HG03064 (cell line): ENCODE results near the gene KERA.
"Not testable (repeated sequence)": the region's sequence is repeated elsewhere in the genome, so short reads cannot be mapped to it uniquely, and the experiment has no call there.

Experiments
- ATAC-seq: cut with Tn5 transposase; IDR thresholded peaks from one replicate; pipeline ENCODE4 v1.9.1; 2021; ENCODE audit warnings: low read depth; ENCODE audit not compliant: unreplicated experiment

KERA gene

GRCh38 chr12:91057368-91058165 lies at the start of gene KERA:
Gene KERA, minus strand, starts transcription at chr12:91058024. Its CDS starts 1,743 bp downstream, at chr12:91056281.
- ATAC-seq: no peak

GRCh38 chr12:91106283-91106682 lies 48.5 kb upstream of the KERA start:
- no peak for ATAC-seq

- no peak for ATAC-seq
Measured at GRCh38 chr12:91105807-91106206, 48.0 kb upstream of the KERA start.

GRCh38 chr12:91104812-91105466 lies 47.1 kb upstream of the KERA start:
- ATAC-seq: no peak

DNA sequence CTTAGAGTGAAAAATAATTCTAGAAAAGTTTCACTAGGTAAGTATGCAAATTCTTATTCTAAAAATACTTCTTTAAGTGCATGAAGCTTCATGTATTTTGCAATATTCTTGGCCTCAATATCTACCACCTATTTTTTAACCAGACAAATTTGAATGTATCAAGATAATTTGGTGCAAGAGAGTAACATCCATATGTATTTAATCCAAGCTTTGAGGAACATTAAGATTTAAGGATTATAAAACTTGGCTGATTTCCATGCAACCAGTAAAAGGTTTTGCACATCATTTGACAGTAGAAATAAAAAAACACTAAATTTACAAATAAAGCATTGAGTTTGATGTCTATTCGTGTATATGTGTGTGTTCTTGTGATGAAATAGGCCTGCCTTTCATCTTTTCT lies 45.8 kb upstream of the KERA start:
- no peak for ATAC-seq

GRCh38 chr12:91103101-91103500 lies 45.3 kb upstream of the KERA start:
- ATAC-seq: no peak

- ATAC-seq: no peak
Measured at GRCh38 chr12:91100906-91101305, 43.1 kb upstream of the KERA start.

DNA sequence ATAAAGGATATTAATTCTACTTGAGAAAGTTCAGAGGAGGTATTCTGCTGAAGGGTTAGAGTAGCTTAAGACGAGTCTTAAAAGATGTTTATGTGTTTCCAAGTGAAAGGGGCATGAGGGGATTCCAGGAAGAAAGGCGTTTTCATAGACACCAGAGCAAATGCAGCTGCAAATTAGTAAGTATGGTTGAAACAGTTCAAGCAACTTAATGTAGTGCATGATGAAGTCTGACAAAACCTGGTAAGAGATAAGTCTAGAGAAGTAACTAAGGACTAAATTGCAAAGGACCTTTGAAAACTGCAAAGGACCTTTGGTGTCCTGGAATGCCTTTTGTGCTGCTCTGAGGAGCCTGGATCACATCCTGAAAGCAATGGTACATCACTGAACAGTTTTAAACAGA lies 42.0 kb upstream of the KERA start:
- ATAC-seq: no peak

DNA sequence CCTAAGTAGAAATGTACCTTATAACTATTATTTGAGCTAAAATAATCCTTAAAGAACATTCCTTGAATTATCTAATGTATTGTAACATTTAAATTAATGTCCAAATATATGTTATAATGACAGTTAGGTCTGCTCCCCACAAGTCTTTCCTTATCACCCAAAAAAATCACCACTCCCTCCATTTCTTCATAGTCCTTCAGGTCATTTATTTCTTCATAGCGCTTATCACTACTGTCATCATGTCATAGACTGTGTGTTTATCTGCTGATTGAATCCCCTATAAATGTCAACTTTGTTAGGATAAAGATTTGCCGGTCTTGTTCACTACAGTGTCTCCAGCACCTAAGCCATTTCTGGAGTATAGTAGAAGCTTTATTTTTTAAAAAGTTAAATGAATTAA lies 41.5 kb upstream of the KERA start:
- ATAC-seq: no peak

- ATAC-seq: no peak
Measured at GRCh38 chr12:91098941-91099340, 41.1 kb upstream of the KERA start.

GRCh38 chr12:91098461-91098860 lies 40.6 kb upstream of the KERA start:
- no peak for ATAC-seq

GRCh38 chr12:91094957-91095356 lies 37.1 kb upstream of the KERA start:
- ATAC-seq: no peak

DNA sequence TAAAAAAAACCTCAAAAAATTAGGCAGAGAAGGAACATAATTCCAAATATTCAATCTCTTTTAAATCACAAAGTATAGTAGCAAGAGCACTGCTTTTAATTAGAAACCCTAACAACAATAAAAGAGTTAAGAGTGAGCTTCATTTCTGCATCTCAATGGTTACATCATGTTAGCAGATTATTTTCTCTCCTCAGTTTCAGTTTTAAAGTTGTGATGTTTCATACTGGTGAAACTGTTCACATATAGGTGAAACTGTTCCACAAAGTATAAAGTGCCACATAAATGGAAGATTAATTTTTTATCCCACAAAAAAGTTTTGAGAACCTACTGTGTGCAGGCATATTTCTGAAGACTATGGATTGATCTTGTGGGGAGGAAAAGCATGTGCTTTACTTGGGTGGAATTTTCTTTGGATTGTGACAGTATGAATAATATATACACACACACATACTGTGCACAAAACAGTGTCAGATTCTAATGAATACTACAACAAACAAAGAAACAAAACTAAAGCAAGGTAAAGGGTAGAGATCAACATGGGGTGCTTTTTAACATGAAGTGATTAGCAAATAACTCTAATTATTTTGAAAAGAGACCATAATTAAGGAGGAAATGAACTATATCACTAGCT lies 36.3 kb upstream of the KERA start:
- no peak for ATAC-seq

DNA sequence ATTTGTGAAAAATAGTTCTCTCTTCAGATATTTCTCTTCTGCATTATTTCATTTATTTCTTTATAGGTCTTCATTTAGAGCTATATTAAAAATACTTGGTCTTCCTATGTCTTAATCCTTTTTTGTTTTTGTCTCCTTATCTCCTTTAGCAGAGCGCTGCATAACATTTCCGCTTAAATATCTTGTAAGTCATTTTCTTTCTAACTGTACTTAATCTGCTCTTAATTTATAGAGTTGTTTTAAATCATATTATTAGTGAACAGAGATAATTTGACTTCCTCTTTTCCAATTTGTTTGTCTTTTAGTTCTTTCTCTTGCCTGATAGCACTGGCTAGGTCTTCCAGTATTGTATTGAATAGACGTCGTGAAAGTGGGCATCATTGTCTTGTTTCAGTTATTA lies 35.5 kb upstream of the KERA start:
- no peak for ATAC-seq

DNA sequence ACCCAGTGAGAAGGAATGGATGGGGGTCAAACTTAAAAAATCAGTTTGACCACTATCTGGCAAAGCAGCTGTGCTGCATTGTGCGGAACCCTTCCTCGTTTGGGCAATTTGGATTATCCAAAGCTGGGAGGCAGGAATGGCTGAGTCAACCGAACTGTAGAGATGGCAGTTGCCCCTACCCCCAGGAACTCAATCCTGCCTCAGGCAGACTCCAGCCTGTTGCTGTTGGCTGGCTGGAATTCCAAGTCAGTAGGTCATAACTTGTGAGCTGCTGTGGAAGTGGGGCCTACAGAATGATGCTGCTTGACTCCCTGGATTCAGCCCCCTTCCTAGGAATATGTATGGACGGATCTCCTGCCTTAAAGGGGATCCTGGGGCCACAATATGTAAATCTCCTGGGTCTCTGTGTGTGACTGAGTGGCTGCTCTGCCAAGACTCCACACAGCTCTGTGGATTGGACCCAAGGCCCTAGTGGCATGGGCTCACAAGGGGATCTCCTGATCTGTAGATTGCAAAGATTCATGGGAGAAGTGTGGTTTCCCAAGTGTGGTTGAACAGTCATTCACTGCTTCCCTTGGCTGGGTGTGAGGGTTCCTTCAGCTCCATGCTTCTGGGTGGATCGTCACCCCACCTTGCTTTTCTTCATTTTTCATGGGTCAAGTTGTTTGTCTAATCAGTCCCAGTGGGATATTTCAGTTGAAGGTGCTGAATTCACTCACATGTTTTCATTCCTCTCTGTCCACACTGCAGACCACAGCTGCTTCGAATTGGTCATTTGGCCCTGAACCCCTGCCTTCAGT lies 34.3 kb upstream of the KERA start:
- ATAC-seq: no peak

- not testable (repeated sequence) for ATAC-seq
Measured at GRCh38 chr12:91089953-91090352, 32.1 kb upstream of the KERA start.

DNA sequence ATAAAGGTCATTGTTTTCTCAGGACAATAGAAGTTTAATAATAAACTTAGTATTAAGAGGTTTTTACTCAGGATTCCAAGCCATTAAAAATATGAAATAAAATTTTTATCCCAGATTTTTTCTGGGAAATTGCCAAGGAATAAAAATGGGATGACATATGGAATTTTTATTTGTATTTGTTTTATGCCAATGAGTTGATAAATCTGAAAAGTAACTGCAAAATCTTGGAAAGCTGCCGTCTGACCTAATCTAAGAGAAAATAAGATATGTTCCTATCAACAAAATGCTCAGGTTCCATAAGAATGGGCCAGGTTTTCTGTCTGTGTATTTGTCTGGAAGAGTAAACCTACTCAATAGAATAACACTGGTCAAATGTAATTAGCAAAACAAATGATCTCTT lies 22.2 kb upstream of the KERA start:
- no peak for ATAC-seq

DNA sequence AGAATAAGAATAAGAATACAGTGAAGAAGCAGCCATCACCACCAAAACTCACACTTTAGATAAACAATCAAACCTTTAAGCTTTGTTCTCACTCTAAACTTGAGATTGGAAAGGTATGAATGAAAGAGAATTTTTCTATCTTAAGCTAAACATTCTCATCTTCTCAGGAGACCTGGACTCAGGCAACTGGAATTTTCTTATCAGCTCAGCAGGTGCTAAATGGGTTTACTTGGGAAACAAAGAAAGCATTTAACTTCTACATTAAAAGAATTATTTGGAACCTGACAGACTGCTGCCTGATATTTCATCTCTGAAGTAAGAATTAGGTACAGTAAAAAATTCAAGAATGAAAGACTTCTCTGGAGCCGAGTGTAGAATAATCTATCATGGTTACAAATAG lies 20.7 kb upstream of the KERA start:
- no peak for ATAC-seq

DNA sequence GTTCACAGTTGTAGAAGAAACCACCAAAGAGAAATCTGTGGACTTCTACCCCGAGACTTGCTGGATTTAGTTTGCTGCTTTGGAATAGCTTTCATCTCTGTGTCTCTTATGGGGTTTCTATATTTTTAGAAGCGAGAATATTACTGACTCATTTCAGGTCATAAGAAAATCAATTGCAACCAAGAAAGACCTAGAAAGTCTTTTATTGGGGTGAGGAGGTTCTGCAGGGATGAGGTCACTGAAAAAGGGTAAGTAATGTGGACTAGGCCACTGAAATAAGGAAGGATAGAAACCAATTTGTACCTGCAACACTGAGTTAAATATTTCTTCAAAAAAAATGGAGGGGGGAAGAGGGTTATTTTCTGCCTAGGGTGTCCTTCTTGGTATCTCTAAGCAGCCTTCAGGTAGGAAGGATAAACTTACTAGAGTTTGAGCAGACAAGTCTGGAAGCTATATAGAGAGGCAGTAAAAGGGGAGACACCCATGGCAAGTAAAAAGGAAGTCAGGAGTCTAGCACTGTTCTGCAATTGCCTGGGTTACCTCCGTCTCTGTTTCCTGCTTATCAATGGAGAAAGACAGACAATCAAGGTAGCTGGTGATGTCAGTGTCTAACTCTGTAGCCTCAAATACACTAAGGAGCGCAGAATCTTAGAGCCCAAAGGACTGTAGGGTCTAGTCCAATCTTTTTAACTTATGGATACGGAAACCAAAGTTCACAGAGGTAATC lies 19.6 kb upstream of the KERA start:
- ATAC-seq: no peak

GRCh38 chr12:91074851-91075250 lies 17.0 kb upstream of the KERA start:
- no peak for ATAC-seq
